Esophagus squamous epithelium (tissue), 4 donors: Measurements from ENCODE around the gene PLEKHA6.

ENCODE experiments used
- CTCF ChIP-seq, 6 experiments: fragments of 450-650 bp in 4 of 6; fragments of 200-600 bp in 2 of 6; sonication (generic) in 2 of 6; IDR thresholded peaks; one replicate each; pipeline ENCODE4 v1.5.1; 2016 to 2019; ENCODE audit warnings: antibody characterized with exemption in 6 of 6, mild to moderate bottlenecking in 4 of 6, moderate library complexity in 4 of 6
- POLR2A ChIP-seq, 4 donors: fragments of 450-650 bp; IDR thresholded peaks; one replicate each; pipeline ENCODE4 v1.6.1; 2017; ENCODE audit warnings: antibody characterized with exemption in 4 of 4, mild to moderate bottlenecking in 4 of 4, moderate library complexity in 3 of 4

- TF ChIP-seq POLR2A (IDR thresholded peaks at IDR 0.05), result no peak
- no peak for TF ChIP-seq CTCF (IDR thresholded peaks at IDR 0.05)
Measured at GRCh38 chr1:204396015-204396583, 36.4 kb upstream of the PLEKHA6 start.
